GM21786 (cell line): ENCODE results near the gene MYL7.

Source experiments
- ATAC-seq: cut with Tn5 transposase; IDR thresholded peaks from one replicate; pipeline ENCODE4 v1.9.1; 2021; ENCODE audit not compliant: unreplicated experiment

Gene MYL7

DNA sequence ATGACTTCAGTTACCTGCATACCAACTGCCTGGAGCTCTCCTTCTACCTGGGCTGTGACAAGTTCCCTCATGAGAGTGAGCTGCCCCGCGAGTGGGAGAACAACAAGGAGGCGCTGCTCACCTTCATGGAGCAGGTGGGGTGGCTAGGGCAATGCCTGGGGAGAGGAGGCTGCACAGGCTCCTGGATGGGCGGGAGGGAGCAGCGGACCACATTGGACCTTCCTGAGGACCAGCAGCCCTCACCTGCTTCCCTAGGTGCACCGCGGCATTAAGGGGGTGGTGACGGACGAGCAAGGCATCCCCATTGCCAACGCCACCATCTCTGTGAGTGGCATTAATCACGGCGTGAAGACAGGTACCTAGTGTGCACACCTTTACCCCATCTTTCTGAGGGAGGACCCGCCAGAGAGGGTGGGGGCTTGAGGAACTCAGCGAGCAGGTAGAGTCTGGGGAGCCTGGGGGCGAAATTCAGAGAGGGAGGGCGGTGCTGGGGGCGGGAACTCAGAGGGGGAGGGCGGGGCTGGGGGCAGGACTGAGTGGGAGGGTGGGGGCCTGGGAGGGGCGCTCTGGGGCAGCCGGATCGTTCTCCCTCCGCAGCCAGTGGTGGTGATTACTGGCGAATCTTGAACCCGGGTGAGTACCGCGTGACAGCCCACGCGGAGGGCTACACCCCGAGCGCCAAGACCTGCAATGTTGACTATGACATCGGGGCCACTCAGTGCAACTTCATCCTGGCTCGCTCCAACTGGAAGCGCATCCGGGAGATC lies 28.0 kb downstream of the MYL7 start:
- no peak for ATAC-seq

- no peak for ATAC-seq
These were observed 28.7 kb downstream of the MYL7 start for GRCh38 chr7:44112231-44112996.

- no peak for ATAC-seq
These were observed 29.4 kb downstream of the MYL7 start for GRCh38 chr7:44111761-44112160.

DNA sequence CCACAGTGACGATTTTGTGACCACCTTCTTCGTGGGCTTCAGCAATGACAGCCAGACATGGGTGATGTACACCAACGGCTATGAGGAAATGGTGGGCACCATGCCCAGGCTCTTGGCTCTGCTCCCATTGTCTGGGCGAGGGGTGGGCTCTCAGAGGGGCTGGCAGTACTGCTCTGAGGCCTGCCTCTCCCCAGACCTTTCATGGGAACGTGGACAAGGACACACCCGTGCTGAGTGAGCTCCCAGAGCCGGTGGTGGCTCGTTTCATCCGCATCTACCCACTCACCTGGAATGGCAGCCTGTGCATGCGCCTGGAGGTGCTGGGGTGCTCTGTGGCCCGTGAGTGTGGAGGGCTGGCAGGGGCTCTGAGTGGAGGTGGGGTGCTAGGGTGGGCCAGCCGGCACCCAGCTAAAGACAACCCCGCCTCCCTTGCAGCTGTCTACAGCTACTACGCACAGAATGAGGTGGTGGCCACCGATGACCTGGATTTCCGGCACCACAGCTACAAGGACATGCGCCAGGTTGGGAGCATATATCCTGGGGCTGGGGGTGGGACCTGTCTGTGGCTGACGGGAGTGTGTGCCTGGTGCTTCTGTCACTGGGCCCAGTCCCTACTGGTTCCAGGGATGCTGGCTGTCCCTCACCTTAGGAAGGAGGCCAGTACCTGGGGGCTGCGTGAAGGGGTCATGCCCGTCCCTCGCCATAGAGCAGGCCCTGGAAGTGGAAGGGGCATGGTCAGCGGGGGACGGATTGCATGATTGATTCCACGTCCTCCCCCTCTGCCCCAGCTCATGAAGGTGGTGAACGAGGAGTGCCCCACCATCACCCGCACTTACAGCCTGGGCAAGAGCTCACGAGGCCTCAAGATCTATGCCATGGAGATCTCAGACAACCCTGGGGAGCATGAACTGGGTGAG lies 30.2 kb downstream of the MYL7 start:
- no peak for ATAC-seq

GRCh38 chr7:44109991-44110390 lies 31.1 kb downstream of the MYL7 start:
- no peak for ATAC-seq

GRCh38 chr7:44108768-44109750 lies 32.1 kb downstream of the MYL7 start:
- no peak for ATAC-seq

GRCh38 chr7:44107961-44108767 lies 33.0 kb downstream of the MYL7 start:
- no peak for ATAC-seq

GRCh38 chr7:44107116-44107960 lies 33.8 kb downstream of the MYL7 start:
- ATAC-seq: no peak

- no peak for ATAC-seq
These were observed 34.6 kb downstream of the MYL7 start for GRCh38 chr7:44106311-44107065.

- ATAC-seq: no peak
These were observed 35.3 kb downstream of the MYL7 start for GRCh38 chr7:44105832-44106231.

GRCh38 chr7:44104860-44105771 lies 36.0 kb downstream of the MYL7 start:
- no peak for ATAC-seq

DNA sequence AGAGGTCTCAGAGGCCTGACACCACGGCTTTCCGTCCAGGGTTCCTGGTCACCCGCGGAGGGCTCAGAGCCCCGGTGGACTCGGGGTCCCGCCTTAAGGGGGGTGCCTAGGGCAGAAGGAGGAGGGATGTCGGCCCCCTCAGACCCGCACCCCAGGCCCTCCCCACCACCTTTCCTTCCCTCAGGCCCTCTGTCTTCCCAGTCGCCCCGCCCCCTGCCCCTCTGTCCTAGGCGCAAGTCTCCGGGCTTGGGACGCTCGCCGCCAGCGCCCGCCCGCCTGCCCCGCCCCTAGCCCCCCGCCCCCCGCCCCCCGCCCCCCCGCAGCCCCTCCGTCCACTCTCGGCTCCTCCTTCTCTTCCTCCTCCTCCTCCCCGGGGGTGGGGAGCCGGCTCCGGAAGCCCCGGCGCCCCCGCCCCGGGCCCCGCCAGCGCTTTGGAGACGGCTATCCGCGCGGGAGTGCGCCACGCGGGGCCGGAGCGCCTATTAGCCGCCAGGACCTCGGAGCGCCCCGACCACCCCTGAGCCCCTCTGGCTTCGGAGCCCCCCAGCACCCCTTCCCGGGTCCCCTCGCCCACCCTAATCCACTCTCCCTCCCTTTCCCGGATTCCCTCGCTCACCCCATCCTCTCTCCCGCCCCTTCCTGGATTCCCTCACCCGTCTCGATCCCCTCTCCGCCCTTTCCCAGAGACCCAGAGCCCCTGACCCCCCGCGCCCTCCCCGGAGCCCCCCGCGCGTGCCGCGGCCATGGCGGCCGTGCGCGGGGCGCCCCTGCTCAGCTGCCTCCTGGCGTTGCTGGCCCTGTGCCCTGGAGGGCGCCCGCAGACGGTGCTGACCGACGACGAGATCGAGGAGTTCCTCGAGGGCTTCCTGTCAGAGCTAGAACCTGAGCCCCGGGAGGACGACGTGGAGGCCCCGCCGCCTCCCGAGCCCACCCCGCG lies 36.9 kb downstream of the MYL7 start, which contains the start of gene AEBP1:
AEBP1 (plus strand) TSS at position 423 of the 937 bp plus-strand sequence; CDS start at position 744, 321 bp downstream.
- ATAC-seq: no peak

- ATAC-seq: no peak
These were observed 37.6 kb downstream of the MYL7 start for GRCh38 chr7:44103566-44103922.

- ATAC-seq: no peak
These were observed 38.1 kb downstream of the MYL7 start for GRCh38 chr7:44102846-44103565.
